PC-3 (cell line): ENCODE measurements around the gene KDM5B. TPM values are rescaled to one million over a fixed set of nuclear protein-coding genes. Genes with fewer than 3 reads are reported as not detected.

ENCODE experiments used
- ATAC-seq: fragments of 200-7000 bp; cut with Tn5 transposase; 2 replicates; pipeline ENCODE4 v1.9.1; 2020; ENCODE audit warnings: mild to moderate bottlenecking, moderate library complexity
- BruUV-seq: library from RNA; stranded (reverse); fragments of 400-500 nt; replicated peaks from 2 replicates; lab custom pipeline; 2021; lab: Mats Ljungman, UMichigan
- CTCF ChIA-PET: fragments of 300-600 bp; sonication (Branson Sonifier 250); formaldehyde crosslinking; loops from one replicate; lab custom pipeline; 2022; ENCODE audit warnings: antibody characterized with exemption; lab: Charles Lee
- POLR2A ChIA-PET: fragments of 300-600 bp; sonication (Branson Sonifier 250); formaldehyde crosslinking; loops from one replicate; lab custom pipeline; 2022; ENCODE audit warnings: antibody characterized with exemption; ENCODE audit not compliant: unreplicated experiment; lab: Charles Lee
- DNase-seq: peaks from one replicate; pipeline ENCODE4 v3.0.0-alpha.2; 2015
- H2AFZ ChIP-seq: fragments of 300-600 bp; sonication (generic); 2 replicates; pipeline ENCODE4 v1.6.0; 2016; ENCODE audit warnings: antibody characterized with exemption, low read length
- H3F3A ChIP-seq: fragments of 300-600 bp; sonication (generic); one replicate; pipeline ENCODE4 v1.6.0; 2017; ENCODE audit warnings: antibody characterized with exemption, low read length, control low read depth, mild to moderate bottlenecking; ENCODE audit not compliant: unreplicated experiment
- H3K27ac ChIP-seq: fragments of 300-600 bp; sonication (generic); 2 replicates; pipeline ENCODE4 v1.5.1; 2016; ENCODE audit warnings: mild to moderate bottlenecking, low read length
- H3K27me3 ChIP-seq: fragments of 300-600 bp; sonication (generic); 2 replicates; pipeline ENCODE4 v1.6.1; 2016; ENCODE audit warnings: low read length, mixed read lengths
- H3K36me3 ChIP-seq: fragments of 300-600 bp; sonication (generic); 2 replicates; pipeline ENCODE4 v1.6.1; 2016; ENCODE audit warnings: low read depth, mixed run types, low read length, mixed read lengths
- H3K4me1 ChIP-seq: fragments of 300-600 bp; sonication (generic); 2 replicates; pipeline ENCODE4 v1.5.1; 2016; ENCODE audit warnings: low read length; ENCODE audit not compliant: insufficient read depth
- H3K4me2 ChIP-seq: fragments of 300-600 bp; sonication (generic); 2 replicates; pipeline ENCODE4 v1.6.0; 2016; ENCODE audit warnings: low read length
- H3K4me3 ChIP-seq: fragments of 300-600 bp; sonication (generic); 2 replicates; pipeline ENCODE4 v1.5.1; 2016; ENCODE audit warnings: mild to moderate bottlenecking, low read length, mixed read lengths
- H3K79me2 ChIP-seq: fragments of 300-600 bp; sonication (generic); 2 replicates; pipeline ENCODE4 v1.6.1; 2017; ENCODE audit warnings: low read length, mixed read lengths
- H3K9ac ChIP-seq: fragments of 300-600 bp; sonication (generic); 2 replicates; pipeline ENCODE4 v1.6.0; 2016; ENCODE audit warnings: mild to moderate bottlenecking, low read length
- H3K9me2 ChIP-seq: fragments of 300-600 bp; sonication (generic); replicated peaks from 2 replicates; pipeline ENCODE4 v1.6.1; 2016; ENCODE audit warnings: mixed run types, low read length, mixed read lengths
- H3K9me3 ChIP-seq: fragments of 300-600 bp; sonication (generic); 2 replicates; pipeline ENCODE4 v1.6.1; 2016; ENCODE audit warnings: low read length, mixed read lengths
- H4K20me1 ChIP-seq: fragments of 300-600 bp; sonication (generic); 2 replicates; pipeline ENCODE4 v1.6.1; 2016; ENCODE audit warnings: low read length, mixed read lengths
- EZH2 ChIP-seq: fragments of 300-600 bp; sonication (generic); IDR thresholded peaks from one replicate; pipeline ENCODE4 v1.6.1; 2017; ENCODE audit warnings: antibody characterized with exemption, mild to moderate bottlenecking, low read length; ENCODE audit not compliant: unreplicated experiment
- EZH2phosphoT487 ChIP-seq: fragments of 300-600 bp; sonication (generic); IDR thresholded peaks from 2 replicates; pipeline ENCODE4 v1.6.1; 2018; ENCODE audit warnings: mild to moderate bottlenecking, antibody characterized with exemption, low read length, borderline replicate concordance
- intact Hi-C: fragments of 100-400 bp; cut with micrococcal nuclease; formaldehyde crosslinking; loops from 2 replicates; pipeline ENCODE4 v1.9.0; 2023
- total RNA-seq: library from RNA; depleted of rRNA; stranded (reverse); fragments of >200 nt; gene quantifications from 2 replicates; pipeline ENCODE4 v1.2.3, GENCODE V29; 2014
- TF ChIP-seq, protein P1 (sequence below): fragments of 300-600 bp; sonication (generic); conservative IDR thresholded peaks from 2 replicates; pipeline ENCODE4 v1.5.1; 2017; ENCODE audit warnings: antibody characterized with exemption, low read depth, mild to moderate bottlenecking, low read length

The KDM5B gene
- total RNA-seq, 1 experiment from 2014 or later, result 41.4 TPM

DNA sequence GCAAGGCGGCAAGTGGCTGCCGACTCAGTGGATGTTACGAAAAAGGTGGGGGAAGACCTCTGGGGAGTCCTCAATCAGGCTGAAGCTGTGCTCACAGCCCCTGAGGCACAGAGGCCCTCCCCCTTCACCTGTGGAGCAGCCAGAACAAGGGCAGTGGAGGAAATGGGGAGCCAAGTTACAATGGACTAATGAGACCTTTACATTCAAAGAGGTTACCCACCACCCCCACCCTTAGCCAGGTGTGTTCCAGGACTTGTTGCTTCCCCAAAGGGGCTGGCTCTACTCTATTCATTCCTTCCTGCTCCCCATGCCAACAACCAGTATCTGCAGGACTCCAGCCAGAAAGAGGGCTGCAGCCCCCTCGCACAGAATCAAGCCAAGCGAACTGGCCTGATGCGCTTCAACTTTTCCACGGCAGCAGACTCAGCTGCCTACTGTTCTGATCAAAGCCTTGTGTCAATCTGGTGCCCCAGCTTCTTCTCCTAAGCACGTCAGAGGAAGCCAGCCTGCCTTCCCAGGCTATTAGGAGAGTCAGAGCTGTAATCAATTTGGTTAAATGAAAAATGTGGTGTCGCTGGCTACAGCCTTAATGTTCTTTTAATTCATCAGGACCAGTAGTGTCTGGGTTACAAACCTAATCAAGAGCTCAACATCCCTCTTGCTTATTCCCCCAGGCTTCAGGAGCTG is 96.1 kb downstream of the KDM5B start:
- Histone ChIP-seq H3K4me2 (no peak overlapping the region), H3K4me3 (no peak overlapping the region), H3K4me1 (peaks cover 13% of the 10 kb centered on the region), H2AFZ (no peak overlapping the region), H3K9me3 (no peaks in the 10 kb centered on the region), H3K79me2 (no peaks in the 10 kb centered on the region), H3K27ac (no peak overlapping the region), H3K27me3 (peaks cover 26% of the 10 kb centered on the region), H3K36me3 (no peaks in the 10 kb centered on the region), H3K9ac (no peak overlapping the region), H4K20me1 (no peaks in the 10 kb centered on the region), H3K9me2 (no peaks in the 10 kb centered on the region), H3F3A (no peaks in the 10 kb centered on the region)
- ChIA-PET POLR2A (no interaction called here), CTCF (no interaction called here)
- no peak for DNase-seq
- TF ChIP-seq EZH2, result no peak
- no peak for TF ChIP-seq EZH2phosphoT487
- TF ChIP-seq, protein P1, sequence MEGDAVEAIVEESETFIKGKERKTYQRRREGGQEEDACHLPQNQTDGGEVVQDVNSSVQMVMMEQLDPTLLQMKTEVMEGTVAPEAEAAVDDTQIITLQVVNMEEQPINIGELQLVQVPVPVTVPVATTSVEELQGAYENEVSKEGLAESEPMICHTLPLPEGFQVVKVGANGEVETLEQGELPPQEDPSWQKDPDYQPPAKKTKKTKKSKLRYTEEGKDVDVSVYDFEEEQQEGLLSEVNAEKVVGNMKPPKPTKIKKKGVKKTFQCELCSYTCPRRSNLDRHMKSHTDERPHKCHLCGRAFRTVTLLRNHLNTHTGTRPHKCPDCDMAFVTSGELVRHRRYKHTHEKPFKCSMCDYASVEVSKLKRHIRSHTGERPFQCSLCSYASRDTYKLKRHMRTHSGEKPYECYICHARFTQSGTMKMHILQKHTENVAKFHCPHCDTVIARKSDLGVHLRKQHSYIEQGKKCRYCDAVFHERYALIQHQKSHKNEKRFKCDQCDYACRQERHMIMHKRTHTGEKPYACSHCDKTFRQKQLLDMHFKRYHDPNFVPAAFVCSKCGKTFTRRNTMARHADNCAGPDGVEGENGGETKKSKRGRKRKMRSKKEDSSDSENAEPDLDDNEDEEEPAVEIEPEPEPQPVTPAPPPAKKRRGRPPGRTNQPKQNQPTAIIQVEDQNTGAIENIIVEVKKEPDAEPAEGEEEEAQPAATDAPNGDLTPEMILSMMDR, result no peak
- BruUV-seq, result no TSS peak
- intact Hi-C loops, result no loop called here
- no peak for ATAC-seq

DNA sequence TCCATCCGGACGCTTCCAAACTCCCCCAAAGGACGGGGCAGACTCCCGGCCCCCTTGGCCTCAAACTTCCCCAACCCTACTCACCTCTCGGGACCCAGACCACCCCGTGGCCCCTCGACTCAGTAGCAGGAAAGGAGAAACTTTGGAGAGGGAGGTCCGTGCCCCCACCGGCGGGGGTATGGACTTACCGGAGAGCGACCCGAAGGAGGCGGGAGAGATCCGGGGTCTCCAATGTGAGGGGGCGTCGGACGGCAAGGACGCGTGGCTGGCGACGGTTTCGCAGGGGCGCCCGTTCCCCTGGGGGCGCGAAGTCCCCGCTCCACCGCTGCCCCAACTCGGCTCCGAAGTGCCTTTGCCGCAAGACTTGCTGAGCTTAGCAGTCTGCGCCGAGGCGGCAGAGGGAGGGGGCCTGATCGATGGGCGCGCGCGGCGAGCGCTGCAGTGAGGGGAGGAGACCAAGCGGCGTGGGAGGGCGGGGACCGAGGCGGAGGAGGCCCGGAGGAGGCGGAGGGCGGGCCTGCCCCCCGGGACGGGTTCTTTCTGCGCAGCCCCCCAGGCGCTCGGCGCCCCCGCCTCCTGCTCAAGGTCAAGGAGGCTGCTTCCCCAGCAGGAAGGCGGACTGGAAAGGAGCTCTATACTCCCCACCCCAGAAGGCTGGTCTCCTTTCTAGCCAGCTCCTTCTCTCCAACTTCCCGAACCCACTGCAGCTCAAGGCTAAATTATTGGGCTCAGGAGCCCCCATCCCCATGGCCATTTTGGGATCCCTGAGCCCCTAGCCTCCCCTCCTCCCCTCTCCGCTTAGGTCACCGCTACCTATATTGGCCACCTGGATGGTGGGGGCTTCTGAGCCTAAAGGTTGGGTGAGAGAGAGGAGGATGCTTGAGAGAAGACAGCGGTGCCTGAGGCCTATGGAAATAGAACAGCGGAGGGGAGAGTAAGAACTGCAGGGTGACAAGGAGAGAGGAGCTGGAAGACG is 97.9 kb downstream of the KDM5B start, which contains the start of gene SYT2:
Gene SYT2, minus strand, starts transcription at position 385 of the 976 bp plus-strand sequence. CDS start 104,682 bp downstream, outside the sequence.
- Histone ChIP-seq H4K20me1 (no peaks in the 10 kb centered on the region), H3K4me2 (no peak within 1 kb of the TSS), H3K9me2 (no peaks in the 10 kb centered on the region), H3K79me2 (no peaks in the 10 kb centered on the region), H3K4me1 (peaks cover 13% of the 10 kb centered on the region), H3K27me3 (peaks cover 28% of the 10 kb centered on the region), H3K9me3 (no peaks in the 10 kb centered on the region), H3F3A (no peaks in the 10 kb centered on the region), H3K9ac (no peak within 1 kb of the TSS), H3K36me3 (no peaks in the 10 kb centered on the region), H3K4me3 (no peak within 1 kb of the TSS), H2AFZ (no peak within 1 kb of the TSS), H3K27ac (no peak within 1 kb of the TSS)
- intact Hi-C loops, result no loop called here
- ChIA-PET POLR2A (no interaction called here), CTCF (no interaction called here)
- no peak for TF ChIP-seq EZH2
- no peak for TF ChIP-seq EZH2phosphoT487
- TF ChIP-seq, protein P1, result no peak
- no TSS peak for BruUV-seq
- DNase-seq, result no peak
- no peak for ATAC-seq
